ENCODE data around the gene EPM2A. TPM values are rescaled to one million over a fixed set of nuclear protein-coding genes. Genes with fewer than 3 reads are reported as not detected.

The EPM2A gene
- total RNA-seq, 1 donor, result 11.6 TPM

DNA sequence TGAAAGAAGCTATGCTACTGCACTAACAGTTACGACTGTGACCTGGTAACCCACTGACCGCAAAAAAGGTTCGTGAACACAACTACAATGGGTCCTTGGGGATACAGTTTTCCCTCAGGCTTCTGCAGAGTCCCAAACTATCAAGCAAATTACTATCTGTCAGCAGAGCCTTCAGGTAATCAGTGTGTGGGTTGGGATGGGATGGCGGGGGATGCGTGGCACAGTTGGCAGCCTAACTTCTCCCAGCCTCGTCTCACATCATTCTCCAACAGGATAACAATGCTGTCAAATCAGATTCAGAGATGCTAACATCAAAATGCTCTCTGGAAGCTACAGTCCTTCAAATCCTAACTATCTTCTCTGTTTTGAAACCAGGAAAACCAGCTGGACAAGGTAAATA lies 102.3 kb downstream of the EPM2A start:
- H3K4me2 ChIP-seq (ENCODE audit: insufficient read depth, low read length), result no peak overlapping the region
- H3K79me2 ChIP-seq (ENCODE audit: insufficient read depth, low read length), result no peaks in the 10 kb centered on the region
- H3K9me3 ChIP-seq (ENCODE audit: low read depth, low read length), result no peaks in the 10 kb centered on the region
- H4K20me1 ChIP-seq (ENCODE audit: insufficient read depth, low read length), result no peaks in the 10 kb centered on the region
- TF ChIP-seq, protein P1, sequence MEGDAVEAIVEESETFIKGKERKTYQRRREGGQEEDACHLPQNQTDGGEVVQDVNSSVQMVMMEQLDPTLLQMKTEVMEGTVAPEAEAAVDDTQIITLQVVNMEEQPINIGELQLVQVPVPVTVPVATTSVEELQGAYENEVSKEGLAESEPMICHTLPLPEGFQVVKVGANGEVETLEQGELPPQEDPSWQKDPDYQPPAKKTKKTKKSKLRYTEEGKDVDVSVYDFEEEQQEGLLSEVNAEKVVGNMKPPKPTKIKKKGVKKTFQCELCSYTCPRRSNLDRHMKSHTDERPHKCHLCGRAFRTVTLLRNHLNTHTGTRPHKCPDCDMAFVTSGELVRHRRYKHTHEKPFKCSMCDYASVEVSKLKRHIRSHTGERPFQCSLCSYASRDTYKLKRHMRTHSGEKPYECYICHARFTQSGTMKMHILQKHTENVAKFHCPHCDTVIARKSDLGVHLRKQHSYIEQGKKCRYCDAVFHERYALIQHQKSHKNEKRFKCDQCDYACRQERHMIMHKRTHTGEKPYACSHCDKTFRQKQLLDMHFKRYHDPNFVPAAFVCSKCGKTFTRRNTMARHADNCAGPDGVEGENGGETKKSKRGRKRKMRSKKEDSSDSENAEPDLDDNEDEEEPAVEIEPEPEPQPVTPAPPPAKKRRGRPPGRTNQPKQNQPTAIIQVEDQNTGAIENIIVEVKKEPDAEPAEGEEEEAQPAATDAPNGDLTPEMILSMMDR (IDR thresholded peaks at IDR 0.05; ENCODE audit: extremely low read depth, low read depth, low read length), result no peak
- no peaks in the 10 kb centered on the region for H3K27me3 ChIP-seq (ENCODE audit: insufficient read depth, low read length)
- no peak overlapping the region for H3K27ac ChIP-seq (ENCODE audit: low read depth, low read length)
- no peak overlapping the region for H2AFZ ChIP-seq (ENCODE audit: low read length)
- no peaks in the 10 kb centered on the region for H3K36me3 ChIP-seq (ENCODE audit: insufficient read depth, low read length)
- no peak overlapping the region for H3K4me3 ChIP-seq (ENCODE audit: insufficient read depth, low read length)
- H3K4me1 ChIP-seq (ENCODE audit: insufficient read depth, low read length), result no peaks in the 10 kb centered on the region
- no peak for DNase-seq (ENCODE audit: insufficient read length, low spot score, missing footprints)

DNA sequence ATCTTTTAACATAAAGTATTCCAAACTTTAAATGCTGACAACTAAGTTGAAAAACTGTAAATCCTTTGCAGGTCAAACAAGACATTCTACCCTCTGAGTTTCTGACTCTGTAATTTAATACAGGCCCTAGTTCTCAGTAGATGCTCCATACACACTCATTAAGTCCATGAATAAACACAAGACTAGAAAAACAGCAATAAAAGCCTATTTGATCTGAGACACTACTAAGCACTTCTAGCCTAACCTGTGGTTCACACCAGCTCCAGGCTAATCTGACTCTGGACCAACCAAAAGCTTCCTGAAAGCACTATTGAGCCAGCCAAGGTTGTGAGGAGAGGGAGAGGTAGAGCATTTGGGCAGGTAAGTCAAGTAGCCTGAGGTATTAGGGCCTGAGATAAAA lies 103.9 kb downstream of the EPM2A start:
- no peaks in the 10 kb centered on the region for H3K36me3 ChIP-seq (ENCODE audit: insufficient read depth, low read length)
- H4K20me1 ChIP-seq (ENCODE audit: insufficient read depth, low read length), result no peaks in the 10 kb centered on the region
- H3K4me2 ChIP-seq (ENCODE audit: insufficient read depth, low read length), result no peak overlapping the region
- DNase-seq (ENCODE audit: insufficient read length, low spot score, missing footprints), result no peak
- H2AFZ ChIP-seq (ENCODE audit: low read length), result no peak overlapping the region
- no peak overlapping the region for H3K4me3 ChIP-seq (ENCODE audit: insufficient read depth, low read length)
- no peaks in the 10 kb centered on the region for H3K27me3 ChIP-seq (ENCODE audit: insufficient read depth, low read length)
- TF ChIP-seq, protein P1 (IDR thresholded peaks at IDR 0.05; ENCODE audit: extremely low read depth, low read depth, low read length), result no peak
- no peaks in the 10 kb centered on the region for H3K4me1 ChIP-seq (ENCODE audit: insufficient read depth, low read length)
- no peaks in the 10 kb centered on the region for H3K9me3 ChIP-seq (ENCODE audit: low read depth, low read length)
- H3K79me2 ChIP-seq (ENCODE audit: insufficient read depth, low read length), result no peaks in the 10 kb centered on the region
- H3K27ac ChIP-seq (ENCODE audit: low read depth, low read length), result no peak overlapping the region

DNA sequence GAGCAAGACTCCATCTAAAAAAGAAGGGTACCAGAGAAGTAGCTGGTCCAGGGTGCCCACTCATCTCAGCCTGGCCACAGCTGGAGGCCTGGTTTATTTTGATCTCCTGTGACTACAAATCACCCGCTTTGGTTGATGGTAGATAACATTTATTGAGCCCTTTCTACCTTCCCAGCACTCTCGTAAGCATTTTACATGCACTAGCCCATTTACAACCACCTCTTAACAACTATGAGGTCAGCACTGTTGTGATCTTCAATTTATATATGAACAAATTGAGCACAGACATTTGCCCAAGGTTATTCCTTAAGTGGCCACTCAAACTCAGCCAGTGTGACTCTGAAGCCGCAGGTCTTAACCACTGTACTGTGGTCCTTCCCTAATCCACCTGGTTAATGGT lies 104.7 kb downstream of the EPM2A start:
- no peak overlapping the region for H3K27ac ChIP-seq (ENCODE audit: low read depth, low read length)
- no peak overlapping the region for H3K4me2 ChIP-seq (ENCODE audit: insufficient read depth, low read length)
- no peaks in the 10 kb centered on the region for H4K20me1 ChIP-seq (ENCODE audit: insufficient read depth, low read length)
- H3K27me3 ChIP-seq (ENCODE audit: insufficient read depth, low read length), result no peaks in the 10 kb centered on the region
- H3K4me1 ChIP-seq (ENCODE audit: insufficient read depth, low read length), result no peaks in the 10 kb centered on the region
- no peak overlapping the region for H2AFZ ChIP-seq (ENCODE audit: low read length)
- H3K79me2 ChIP-seq (ENCODE audit: insufficient read depth, low read length), result no peaks in the 10 kb centered on the region
- no peak for DNase-seq (ENCODE audit: insufficient read length, low spot score, missing footprints)
- H3K36me3 ChIP-seq (ENCODE audit: insufficient read depth, low read length), result no peaks in the 10 kb centered on the region
- no peak overlapping the region for H3K4me3 ChIP-seq (ENCODE audit: insufficient read depth, low read length)
- H3K9me3 ChIP-seq (ENCODE audit: low read depth, low read length), result no peaks in the 10 kb centered on the region
- TF ChIP-seq, protein P1 (IDR thresholded peaks at IDR 0.05; ENCODE audit: extremely low read depth, low read depth, low read length), result no peak

DNA sequence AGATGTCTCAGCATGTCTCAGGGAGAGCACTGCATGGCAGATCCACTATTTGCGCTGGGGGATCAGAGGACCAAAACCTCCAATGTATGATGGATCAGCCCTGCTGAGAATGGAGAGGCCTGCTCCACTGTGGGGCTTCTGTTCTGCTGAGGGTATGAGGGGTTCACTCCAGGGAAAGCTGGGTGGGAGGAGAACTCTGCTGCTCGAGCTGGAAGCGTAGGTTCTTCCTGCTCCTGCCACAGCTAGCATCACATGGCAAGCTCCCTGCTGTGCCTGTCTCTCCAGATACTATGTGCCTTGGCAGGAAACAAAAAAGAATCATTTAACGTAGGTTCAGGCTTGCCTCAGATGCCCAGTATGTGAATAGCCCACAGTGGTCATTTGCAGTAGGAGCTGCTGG lies 105.8 kb downstream of the EPM2A start:
- H3K27me3 ChIP-seq (ENCODE audit: insufficient read depth, low read length), result no peaks in the 10 kb centered on the region
- no peak overlapping the region for H3K4me3 ChIP-seq (ENCODE audit: insufficient read depth, low read length)
- no peak overlapping the region for H2AFZ ChIP-seq (ENCODE audit: low read length)
- H3K9me3 ChIP-seq (ENCODE audit: low read depth, low read length), result no peaks in the 10 kb centered on the region
- no peaks in the 10 kb centered on the region for H3K36me3 ChIP-seq (ENCODE audit: insufficient read depth, low read length)
- H3K4me1 ChIP-seq (ENCODE audit: insufficient read depth, low read length), result no peaks in the 10 kb centered on the region
- no peaks in the 10 kb centered on the region for H3K79me2 ChIP-seq (ENCODE audit: insufficient read depth, low read length)
- H3K27ac ChIP-seq (ENCODE audit: low read depth, low read length), result no peak overlapping the region
- no peak overlapping the region for H3K4me2 ChIP-seq (ENCODE audit: insufficient read depth, low read length)
- no peaks in the 10 kb centered on the region for H4K20me1 ChIP-seq (ENCODE audit: insufficient read depth, low read length)
- no peak for DNase-seq (ENCODE audit: insufficient read length, low spot score, missing footprints)
- TF ChIP-seq, protein P1 (IDR thresholded peaks at IDR 0.05; ENCODE audit: extremely low read depth, low read depth, low read length), result no peak

All from osteoblast (primary cell).